C4-2B (cell line): Measurements from ENCODE around the gene CROCC.

Source experiments
- CTCF ChIP-seq: fragments of 450-650 bp; conservative IDR thresholded peaks from 2 replicates; pipeline ENCODE4 v1.5.1; 2017; ENCODE audit warnings: mild to moderate bottlenecking
- ZFX ChIP-seq: fragments of 450-650 bp; IDR thresholded peaks from 2 replicates; pipeline ENCODE4 v1.6.1; 2017

GRCh38 chr1:16970132-16970910 is 48.6 kb downstream of the CROCC start:
- TF ChIP-seq CTCF = no peak
- no peak for TF ChIP-seq ZFX
